GM18526 (cell line): Measurements from ENCODE around the gene QSOX2.

ENCODE experiments used
- POLR2A ChIP-seq: IDR thresholded peaks from 3 replicates; pipeline ENCODE4 v1.6.1; 2011; ENCODE audit not compliant: insufficient read length; ENCODE audit errors: extremely low read depth

The QSOX2 gene

DNA sequence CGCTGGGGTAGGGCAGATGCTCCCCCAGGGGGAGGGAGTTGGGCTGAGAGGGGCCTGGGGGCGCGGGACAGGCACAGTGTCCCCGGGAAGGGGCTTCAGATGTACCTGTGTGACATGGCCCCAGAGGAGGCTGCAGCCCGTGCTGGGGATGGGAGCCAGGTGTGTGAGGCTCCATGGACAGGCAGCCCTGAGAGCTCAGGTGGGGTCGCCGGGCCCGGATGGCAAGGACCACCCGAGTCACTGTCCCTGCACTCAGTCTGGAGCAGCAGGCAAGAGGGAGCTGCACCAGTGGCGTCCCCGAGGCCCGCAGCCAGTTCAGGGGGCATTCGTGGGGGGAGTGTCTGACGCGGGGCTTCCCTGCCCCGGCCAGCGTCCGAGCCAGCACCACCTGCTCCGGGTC lies 39.3 kb upstream of the QSOX2 start:
- no peak for TF ChIP-seq POLR2A

GRCh38 chr9:136284311-136284710 lies 38.7 kb upstream of the QSOX2 start:
- no peak for TF ChIP-seq POLR2A

DNA sequence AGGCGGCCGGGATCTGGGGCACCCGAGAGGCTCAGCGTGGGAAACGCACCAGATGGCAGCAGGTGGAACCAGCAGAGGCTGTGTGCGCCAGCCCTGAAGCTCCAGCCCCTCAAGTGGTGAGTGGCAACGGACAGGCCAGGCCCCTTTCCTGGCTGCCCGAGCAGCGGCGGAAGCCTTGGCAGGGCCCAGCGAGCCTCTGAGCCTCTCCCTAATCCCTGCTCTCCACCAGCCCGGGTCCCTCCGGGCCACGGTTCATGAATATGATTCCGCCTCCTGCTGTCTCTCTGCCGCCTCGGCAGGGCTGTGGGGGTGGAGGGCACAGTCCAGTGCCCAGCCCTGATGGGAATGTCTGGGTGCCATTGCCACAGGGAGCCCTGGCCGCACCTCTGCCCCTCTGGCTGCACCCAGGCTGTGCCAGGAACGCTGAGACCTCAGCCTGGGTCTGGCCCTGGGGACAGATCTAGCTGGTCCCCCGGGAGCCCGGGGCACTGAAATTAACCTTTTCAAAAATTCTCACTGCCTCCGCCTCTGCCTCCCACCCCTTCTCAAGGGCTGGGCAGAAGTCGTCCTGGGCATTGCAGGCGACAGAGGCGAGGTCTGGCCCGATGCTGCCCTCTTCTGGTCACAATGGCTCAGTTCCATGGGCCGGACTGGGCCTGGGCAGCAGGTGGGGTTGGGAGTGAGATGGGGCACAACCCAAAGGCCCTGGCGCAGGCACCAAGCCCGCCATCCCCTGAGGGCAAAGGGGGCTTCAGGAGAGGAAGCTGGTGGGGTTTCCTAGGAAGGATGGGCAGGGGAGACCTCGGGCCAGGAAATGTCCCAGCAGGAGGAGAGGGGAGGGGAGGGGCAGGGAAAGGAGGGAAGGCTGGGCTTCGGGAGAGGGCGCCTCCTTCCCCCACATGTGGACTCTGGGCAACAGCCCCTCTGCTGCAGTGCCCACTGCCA lies 38.0 kb upstream of the QSOX2 start:
- TF ChIP-seq POLR2A: no peak

DNA sequence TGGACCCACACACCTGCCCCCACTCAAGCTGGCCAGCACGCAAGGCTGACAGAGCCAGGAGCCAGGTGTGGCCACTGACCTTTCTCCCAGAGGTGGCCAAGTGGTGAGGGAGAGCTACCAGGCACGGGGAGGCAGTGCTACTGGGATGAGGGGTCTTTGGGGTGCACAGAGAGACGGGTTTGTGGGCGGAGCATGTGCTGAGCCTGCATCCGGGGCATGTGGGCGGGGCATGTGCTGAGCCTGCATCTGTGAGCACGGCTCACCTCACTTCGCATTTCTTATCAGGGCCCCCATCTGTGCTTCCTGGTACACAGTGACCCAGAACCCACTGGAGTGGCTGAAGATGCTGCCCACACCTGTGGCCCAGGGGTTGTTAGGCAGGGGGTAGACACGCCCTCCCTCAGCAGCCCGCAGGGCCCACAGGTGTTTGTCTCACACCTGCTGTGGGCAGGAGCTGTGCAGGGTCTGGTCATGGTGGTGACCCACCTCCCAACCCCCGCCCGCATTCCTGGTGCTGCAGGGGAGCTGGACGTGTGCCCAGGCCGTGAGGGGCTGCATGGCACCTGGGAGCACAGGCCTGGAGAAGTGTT lies 36.8 kb upstream of the QSOX2 start:
- no peak for TF ChIP-seq POLR2A

GRCh38 chr9:136281421-136282271 lies 36.0 kb upstream of the QSOX2 start:
- no peak for TF ChIP-seq POLR2A

DNA sequence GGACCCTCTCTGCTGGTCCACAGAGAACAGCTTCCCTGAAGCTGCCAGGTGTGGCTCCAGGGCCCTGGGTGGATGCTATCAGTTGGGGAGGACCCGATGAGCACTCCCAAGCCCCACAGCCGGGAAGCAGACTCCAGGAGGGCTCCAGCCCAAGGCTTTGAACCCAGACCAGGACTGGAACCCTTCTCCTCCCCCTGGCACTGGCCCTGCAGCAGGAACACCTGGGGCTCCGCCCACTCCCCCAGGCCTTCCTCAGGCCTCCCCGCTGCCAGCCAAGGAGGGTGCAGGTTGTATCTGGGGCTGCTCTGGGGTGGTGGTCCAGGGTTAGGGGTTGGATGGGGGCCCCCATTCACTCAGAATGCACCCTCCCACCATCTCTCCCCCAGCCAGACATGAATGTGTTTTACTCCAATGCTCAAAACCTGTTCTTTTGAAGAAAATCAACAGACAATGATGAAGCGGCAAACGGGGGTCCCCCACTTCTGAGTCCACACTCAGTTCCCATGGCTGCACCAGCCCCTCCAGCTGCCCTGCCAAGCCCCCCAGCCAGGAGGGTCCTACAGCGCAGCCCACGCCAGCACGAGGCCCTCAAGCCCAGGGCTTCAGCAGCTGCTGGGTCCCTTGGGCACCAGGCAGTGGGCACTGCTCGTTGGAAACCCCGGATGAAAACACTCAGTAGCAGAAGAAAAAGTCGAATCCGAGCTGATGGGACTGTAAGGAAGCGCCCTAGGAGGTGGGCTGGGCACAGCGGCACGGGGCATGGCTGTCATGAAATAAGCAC lies 35.1 kb upstream of the QSOX2 start:
- no peak for TF ChIP-seq POLR2A

DNA sequence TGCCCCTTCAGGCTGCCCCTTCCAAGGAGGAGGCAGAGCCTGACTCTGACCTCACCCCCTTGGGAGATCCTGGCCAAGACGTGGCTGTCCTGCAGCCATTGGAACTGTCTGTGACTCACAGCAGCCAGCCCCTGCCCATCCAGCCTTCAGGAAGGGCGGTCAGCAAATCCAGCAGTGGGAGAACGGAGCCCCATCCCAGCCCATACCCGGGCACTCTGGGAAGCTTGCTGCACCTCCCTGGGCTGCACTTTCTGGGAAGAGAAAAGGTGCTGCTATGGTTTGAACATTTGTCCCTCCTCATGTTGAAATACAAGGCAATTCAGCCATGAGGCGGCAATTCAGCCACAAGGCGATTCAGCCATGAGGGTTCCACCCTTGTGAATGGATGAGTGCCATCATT lies 33.9 kb upstream of the QSOX2 start:
- TF ChIP-seq POLR2A: no peak

GRCh38 chr9:136278894-136279293 lies 33.3 kb upstream of the QSOX2 start:
- TF ChIP-seq POLR2A: no peak

GRCh38 chr9:136278221-136278620 lies 32.6 kb upstream of the QSOX2 start:
- no peak for TF ChIP-seq POLR2A

DNA sequence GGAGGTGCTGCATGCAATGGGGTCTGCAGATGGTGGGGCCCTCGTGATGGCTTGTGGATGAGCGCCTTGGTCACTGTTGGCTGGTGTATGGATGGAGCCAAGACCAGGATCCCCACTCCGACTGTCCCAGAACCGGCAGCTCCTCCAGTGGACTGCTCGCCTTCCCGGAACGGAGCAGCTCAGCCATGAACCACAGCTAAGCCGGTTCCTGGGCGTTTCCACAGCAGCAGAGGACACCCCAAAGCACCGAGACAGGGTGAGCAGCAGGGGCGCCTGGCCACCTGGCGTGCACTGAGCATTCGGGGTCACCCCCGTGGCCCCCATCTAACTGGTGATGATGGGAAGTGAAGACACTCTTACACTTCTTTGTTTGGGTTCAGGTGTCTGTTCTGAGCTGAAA lies 32.1 kb upstream of the QSOX2 start:
- TF ChIP-seq POLR2A: no peak

DNA sequence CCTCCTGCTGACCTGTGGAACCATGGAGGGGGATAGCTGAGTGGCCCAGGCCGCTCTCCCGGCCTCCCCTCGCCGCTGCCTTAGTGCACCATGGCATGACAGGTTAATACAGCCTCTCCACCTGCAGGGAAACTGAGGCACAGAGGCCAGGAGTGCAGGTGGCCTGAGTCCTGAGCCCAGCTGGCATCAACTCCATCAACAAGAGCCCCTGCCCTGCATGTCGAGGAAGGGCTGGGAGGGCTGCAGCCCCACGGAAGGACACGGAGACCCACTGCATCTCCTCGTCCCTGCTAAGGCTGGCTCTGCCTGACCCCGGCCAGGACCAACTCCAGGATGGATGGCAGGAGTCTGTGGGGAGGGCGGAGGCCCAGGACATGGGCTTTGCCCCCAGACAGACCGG lies 31.1 kb upstream of the QSOX2 start:
- TF ChIP-seq POLR2A: no peak

- TF ChIP-seq POLR2A: no peak
These were observed 30.2 kb upstream of the QSOX2 start for GRCh38 chr9:136275655-136276429.

DNA sequence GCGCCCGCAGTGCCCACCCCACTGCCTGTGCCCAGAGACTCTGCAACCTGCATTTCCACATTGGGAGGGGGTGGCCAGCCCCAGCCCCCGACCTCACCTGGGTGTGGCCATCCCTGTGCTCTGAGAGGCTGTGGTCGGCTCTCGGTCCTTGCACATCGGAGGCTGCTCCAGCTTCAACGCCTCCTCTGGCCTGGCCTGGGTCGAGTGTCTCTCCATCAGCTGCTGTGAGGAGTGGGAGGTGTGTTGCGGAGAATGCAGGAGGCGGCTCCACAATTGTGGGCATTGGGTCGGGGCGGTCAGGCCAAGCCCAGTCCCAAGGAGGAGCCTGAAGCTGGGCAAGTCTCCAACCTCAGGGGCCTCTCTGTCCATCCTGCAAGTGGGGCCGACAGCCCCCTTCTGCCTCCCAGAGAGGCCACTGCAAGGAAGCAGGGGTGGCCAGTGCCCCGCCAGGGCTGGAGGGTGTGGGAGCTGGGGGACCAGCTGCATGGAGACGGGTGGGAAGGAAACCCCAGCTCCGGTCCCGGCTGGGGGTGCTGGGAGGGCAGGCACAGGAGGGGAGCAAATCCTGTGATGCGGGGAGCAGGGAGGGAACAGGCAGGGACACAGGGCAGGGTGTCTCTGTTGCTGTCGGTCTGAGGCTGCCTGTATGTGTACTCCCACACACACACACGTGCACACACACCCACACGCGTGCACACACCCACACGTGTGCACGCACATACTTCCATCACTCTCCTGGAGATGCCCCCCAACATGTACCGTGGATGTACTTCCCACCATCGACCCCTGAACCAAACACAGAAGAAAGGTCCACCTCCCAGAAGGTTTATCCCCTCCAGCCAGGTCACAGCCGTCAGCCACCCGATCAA lies 29.4 kb upstream of the QSOX2 start:
- TF ChIP-seq POLR2A: no peak
